ENCODE results near the gene LIME1.

DNA sequence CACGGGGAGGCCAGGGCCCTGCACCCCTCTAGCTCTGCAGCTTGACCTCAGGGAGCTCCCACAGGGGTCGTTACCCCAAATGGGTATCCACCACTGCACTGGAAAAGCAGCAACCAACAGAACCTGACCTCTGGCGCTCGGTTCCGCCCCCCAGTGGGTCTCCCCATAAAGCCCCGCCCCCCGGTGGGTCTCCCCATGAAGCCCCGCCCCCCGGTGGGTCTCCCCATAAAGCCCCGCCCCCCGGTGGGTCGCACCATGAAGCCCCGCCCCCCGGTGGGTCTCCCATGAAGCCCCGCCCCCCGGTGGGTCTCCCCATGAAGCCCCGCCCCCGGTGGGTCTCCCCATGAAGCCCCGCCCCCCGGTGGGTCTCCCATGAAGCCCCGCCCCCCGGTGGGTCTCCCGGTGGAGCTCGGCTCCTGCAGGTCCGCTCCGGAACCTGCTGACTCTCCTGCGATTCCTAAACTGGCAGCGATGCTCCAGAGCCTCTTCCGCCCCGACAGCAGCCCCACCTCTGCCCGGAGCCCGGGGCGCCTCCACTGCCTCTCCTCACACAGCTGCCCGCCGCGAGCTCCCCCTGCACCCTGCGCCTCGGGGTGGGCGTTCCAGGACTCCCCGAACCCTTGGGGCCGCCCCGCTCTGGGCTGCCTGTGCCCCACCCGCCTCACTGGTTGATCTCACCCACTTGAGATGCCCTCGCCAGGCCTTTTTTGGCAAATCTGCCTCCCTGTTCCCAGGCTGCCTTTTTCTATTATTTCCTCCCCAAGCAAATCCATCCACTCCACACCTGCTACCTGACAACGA is 15.2 kb downstream of the LIME1 start:
- TF ChIP-seq, protein P1, sequence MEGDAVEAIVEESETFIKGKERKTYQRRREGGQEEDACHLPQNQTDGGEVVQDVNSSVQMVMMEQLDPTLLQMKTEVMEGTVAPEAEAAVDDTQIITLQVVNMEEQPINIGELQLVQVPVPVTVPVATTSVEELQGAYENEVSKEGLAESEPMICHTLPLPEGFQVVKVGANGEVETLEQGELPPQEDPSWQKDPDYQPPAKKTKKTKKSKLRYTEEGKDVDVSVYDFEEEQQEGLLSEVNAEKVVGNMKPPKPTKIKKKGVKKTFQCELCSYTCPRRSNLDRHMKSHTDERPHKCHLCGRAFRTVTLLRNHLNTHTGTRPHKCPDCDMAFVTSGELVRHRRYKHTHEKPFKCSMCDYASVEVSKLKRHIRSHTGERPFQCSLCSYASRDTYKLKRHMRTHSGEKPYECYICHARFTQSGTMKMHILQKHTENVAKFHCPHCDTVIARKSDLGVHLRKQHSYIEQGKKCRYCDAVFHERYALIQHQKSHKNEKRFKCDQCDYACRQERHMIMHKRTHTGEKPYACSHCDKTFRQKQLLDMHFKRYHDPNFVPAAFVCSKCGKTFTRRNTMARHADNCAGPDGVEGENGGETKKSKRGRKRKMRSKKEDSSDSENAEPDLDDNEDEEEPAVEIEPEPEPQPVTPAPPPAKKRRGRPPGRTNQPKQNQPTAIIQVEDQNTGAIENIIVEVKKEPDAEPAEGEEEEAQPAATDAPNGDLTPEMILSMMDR (IDR thresholded peaks at IDR 0.05): no peak
- no peak for TF ChIP-seq POLR2A (IDR thresholded peaks at IDR 0.05)
- TF ChIP-seq EP300 (IDR thresholded peaks at IDR 0.05): no peak
